ENCODE data around the gene HMOX2. TPM values are rescaled to one million over a fixed set of nuclear protein-coding genes. Genes with fewer than 3 reads are reported as not detected.
A peak's percentile ranks its signal among the peaks of the same experiment; 100 is the strongest.

HMOX2 gene
- total and polyA plus RNA-seq, 4 donors = 37.6 to 57.8 (median 51.3) TPM

- Histone ChIP-seq H3K9ac (ENCODE audit: insufficient read depth in 1 of 2, low read length in 2 of 2) (no peak overlapping the region), H3K4me3 (no peak overlapping the region), H3K9me3 (ENCODE audit: control insufficient read depth in 4 of 4, insufficient read depth in 3 of 4, low read length in 3 of 4) (no peaks in the 10 kb centered on the region), H3K27me3 (ENCODE audit: control insufficient read depth in 3 of 3, insufficient read depth in 3 of 3, low read length in 2 of 3) (no peaks in the 10 kb centered on the region), H3K4me1 (ENCODE audit: control insufficient read depth in 5 of 5, insufficient read depth in 5 of 5, low read length in 5 of 5) (peaks cover 0 to 27% (median 0%) of the 10 kb centered on the region in 5 donors), H3K36me3 (ENCODE audit: control insufficient read depth in 4 of 4, insufficient read depth in 4 of 4, low read length in 4 of 4) (peaks cover 0 to 11% (median 6%) of the 10 kb centered on the region in 4 donors), H3K27ac (ENCODE audit: low read depth in 1 of 2, low read length in 1 of 2) (peak overlapping the region; percentile 75 to 97)
- no peak for TF ChIP-seq CTCF (IDR thresholded peaks at IDR 0.05; ENCODE audit: control extremely low read depth, extremely low read depth)
- DNase-seq (no peak), ATAC-seq (ENCODE audit: insufficient read depth, low FRiP score) (no peak)
- WGBS, 2 donors = 91 to 96% methylated on average over 3 of the region's 3 CpGs
Measured at GRCh38 chr16:4486126-4486893, 10.1 kb downstream of the HMOX2 start.

GRCh38 chr16:4487955-4488498 lies 11.8 kb downstream of the HMOX2 start:
- Histone ChIP-seq H3K9ac (ENCODE audit: insufficient read depth in 1 of 2, low read length in 2 of 2) (no peak overlapping the region), H3K36me3 (ENCODE audit: control insufficient read depth in 4 of 4, insufficient read depth in 4 of 4, low read length in 4 of 4) (peaks cover 0 to 11% (median 6%) of the 10 kb centered on the region in 4 donors), H3K9me3 (ENCODE audit: control insufficient read depth in 4 of 4, insufficient read depth in 3 of 4, low read length in 3 of 4) (no peaks in the 10 kb centered on the region), H3K4me1 (ENCODE audit: control insufficient read depth in 5 of 5, insufficient read depth in 5 of 5, low read length in 5 of 5) (peaks cover 0 to 19% (median 0%) of the 10 kb centered on the region in 5 donors), H3K27me3 (ENCODE audit: control insufficient read depth in 3 of 3, insufficient read depth in 3 of 3, low read length in 2 of 3) (no peaks in the 10 kb centered on the region), H3K4me3 (no peak overlapping the region), H3K27ac (ENCODE audit: low read depth in 1 of 2, low read length in 1 of 2) (peak overlapping the region in 1 of 2 donors; percentile 97)
- ATAC-seq (ENCODE audit: insufficient read depth, low FRiP score) (peak; percentile 41), DNase-seq (peak in 2 of 3 donors; percentile 39 to 53)
- 48 to 67% methylated on average over 5 of the region's 5 CpGs for WGBS, 2 donors
- TF ChIP-seq CTCF (IDR thresholded peaks at IDR 0.05; ENCODE audit: control extremely low read depth, extremely low read depth) = no peak

GRCh38 chr16:4488499-4488967 lies 12.3 kb downstream of the HMOX2 start:
- WGBS, 2 donors = 45 to 62% methylated on average over 1 of the region's 1 CpG

More at GRCh38 chr16:4488499-4488967, 12.3 kb downstream of the HMOX2 start:
- Histone ChIP-seq H3K27me3 (ENCODE audit: control insufficient read depth in 3 of 3, insufficient read depth in 3 of 3, low read length in 2 of 3) (no peaks in the 10 kb centered on the region), H3K4me3 (no peak overlapping the region), H3K9me3 (ENCODE audit: control insufficient read depth in 4 of 4, insufficient read depth in 3 of 4, low read length in 3 of 4) (no peaks in the 10 kb centered on the region), H3K27ac (ENCODE audit: low read depth in 1 of 2, low read length in 1 of 2) (peak overlapping the region; percentile 15 to 41), H3K36me3 (ENCODE audit: control insufficient read depth in 4 of 4, insufficient read depth in 4 of 4, low read length in 4 of 4) (peaks cover 0 to 11% (median 6%) of the 10 kb centered on the region in 4 donors), H3K4me1 (ENCODE audit: control insufficient read depth in 5 of 5, insufficient read depth in 5 of 5, low read length in 5 of 5) (peaks cover 0 to 19% (median 0%) of the 10 kb centered on the region in 5 donors), H3K9ac (ENCODE audit: insufficient read depth in 1 of 2, low read length in 2 of 2) (no peak overlapping the region)
- TF ChIP-seq CTCF (IDR thresholded peaks at IDR 0.05; ENCODE audit: control extremely low read depth, extremely low read depth) = no peak
- DNase-seq (no peak), ATAC-seq (ENCODE audit: insufficient read depth, low FRiP score) (no peak)
